GM21619 (cell line): ENCODE data around the gene ZDHHC14.

Experiments
- ATAC-seq: cut with Tn5 transposase; IDR thresholded peaks from one replicate; pipeline ENCODE4 v1.9.1; 2021; ENCODE audit not compliant: unreplicated experiment

The ZDHHC14 gene

GRCh38 chr6:157488058-157488457, 107.1 kb downstream of the ZDHHC14 start:
- ATAC-seq, result no peak

- no peak for ATAC-seq
Observed at GRCh38 chr6:157488716-157489118, 107.7 kb downstream of the ZDHHC14 start.

GRCh38 chr6:157490611-157491269, 109.8 kb downstream of the ZDHHC14 start:
- no peak for ATAC-seq

GRCh38 chr6:157491571-157492232, 110.7 kb downstream of the ZDHHC14 start:
- no peak for ATAC-seq

GRCh38 chr6:157492249-157492648, 111.3 kb downstream of the ZDHHC14 start:
- no peak for ATAC-seq

- no peak for ATAC-seq
Observed at GRCh38 chr6:157492741-157493140, 111.8 kb downstream of the ZDHHC14 start.

- ATAC-seq, result no peak
Observed at GRCh38 chr6:157493173-157493572, 112.2 kb downstream of the ZDHHC14 start.

GRCh38 chr6:157493576-157493975, 112.6 kb downstream of the ZDHHC14 start:
- no peak for ATAC-seq

- no peak for ATAC-seq
Observed at GRCh38 chr6:157494132-157494710, 113.2 kb downstream of the ZDHHC14 start.

GRCh38 chr6:157496534-157497095, 115.6 kb downstream of the ZDHHC14 start:
- no peak for ATAC-seq

GRCh38 chr6:157497579-157497978, 116.6 kb downstream of the ZDHHC14 start:
- ATAC-seq, result no peak

GRCh38 chr6:157498817-157499216, 117.8 kb downstream of the ZDHHC14 start:
- no peak for ATAC-seq

- ATAC-seq, result no peak
Observed at GRCh38 chr6:157500022-157500421, 119.0 kb downstream of the ZDHHC14 start.

GRCh38 chr6:157503018-157503747, 122.2 kb downstream of the ZDHHC14 start:
- no peak for ATAC-seq

GRCh38 chr6:157505912-157506491, 125.0 kb downstream of the ZDHHC14 start:
- no peak for ATAC-seq

GRCh38 chr6:157510323-157511188, 129.6 kb downstream of the ZDHHC14 start:
- no peak for ATAC-seq

GRCh38 chr6:157511682-157512381, 130.8 kb downstream of the ZDHHC14 start:
- ATAC-seq, result no peak

- no peak for ATAC-seq
Observed at GRCh38 chr6:157512382-157512682, 131.3 kb downstream of the ZDHHC14 start.

GRCh38 chr6:157513004-157513603, 132.1 kb downstream of the ZDHHC14 start:
- no peak for ATAC-seq
